Stimulated activated CD4-positive, alpha-beta T cell treated with anti-CD3 and anti-CD28 coated beads, Interleukin-12 subunit alpha, Interleukin-12 subunit beta, amount 100 ng/mL, for 48 hours (primary cell): Measurements from ENCODE around the gene FAT2.

Source experiments
- DNase-seq, 3 donors: peaks; one replicate each; pipeline ENCODE4 v3.0.0-alpha.2; 2020; ENCODE audit warnings: low read depth in 2 of 3, low spot score in 1 of 3

FAT2 gene, protein sequence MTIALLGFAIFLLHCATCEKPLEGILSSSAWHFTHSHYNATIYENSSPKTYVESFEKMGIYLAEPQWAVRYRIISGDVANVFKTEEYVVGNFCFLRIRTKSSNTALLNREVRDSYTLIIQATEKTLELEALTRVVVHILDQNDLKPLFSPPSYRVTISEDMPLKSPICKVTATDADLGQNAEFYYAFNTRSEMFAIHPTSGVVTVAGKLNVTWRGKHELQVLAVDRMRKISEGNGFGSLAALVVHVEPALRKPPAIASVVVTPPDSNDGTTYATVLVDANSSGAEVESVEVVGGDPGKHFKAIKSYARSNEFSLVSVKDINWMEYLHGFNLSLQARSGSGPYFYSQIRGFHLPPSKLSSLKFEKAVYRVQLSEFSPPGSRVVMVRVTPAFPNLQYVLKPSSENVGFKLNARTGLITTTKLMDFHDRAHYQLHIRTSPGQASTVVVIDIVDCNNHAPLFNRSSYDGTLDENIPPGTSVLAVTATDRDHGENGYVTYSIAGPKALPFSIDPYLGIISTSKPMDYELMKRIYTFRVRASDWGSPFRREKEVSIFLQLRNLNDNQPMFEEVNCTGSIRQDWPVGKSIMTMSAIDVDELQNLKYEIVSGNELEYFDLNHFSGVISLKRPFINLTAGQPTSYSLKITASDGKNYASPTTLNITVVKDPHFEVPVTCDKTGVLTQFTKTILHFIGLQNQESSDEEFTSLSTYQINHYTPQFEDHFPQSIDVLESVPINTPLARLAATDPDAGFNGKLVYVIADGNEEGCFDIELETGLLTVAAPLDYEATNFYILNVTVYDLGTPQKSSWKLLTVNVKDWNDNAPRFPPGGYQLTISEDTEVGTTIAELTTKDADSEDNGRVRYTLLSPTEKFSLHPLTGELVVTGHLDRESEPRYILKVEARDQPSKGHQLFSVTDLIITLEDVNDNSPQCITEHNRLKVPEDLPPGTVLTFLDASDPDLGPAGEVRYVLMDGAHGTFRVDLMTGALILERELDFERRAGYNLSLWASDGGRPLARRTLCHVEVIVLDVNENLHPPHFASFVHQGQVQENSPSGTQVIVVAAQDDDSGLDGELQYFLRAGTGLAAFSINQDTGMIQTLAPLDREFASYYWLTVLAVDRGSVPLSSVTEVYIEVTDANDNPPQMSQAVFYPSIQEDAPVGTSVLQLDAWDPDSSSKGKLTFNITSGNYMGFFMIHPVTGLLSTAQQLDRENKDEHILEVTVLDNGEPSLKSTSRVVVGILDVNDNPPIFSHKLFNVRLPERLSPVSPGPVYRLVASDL (N-terminal part only)

DNA sequence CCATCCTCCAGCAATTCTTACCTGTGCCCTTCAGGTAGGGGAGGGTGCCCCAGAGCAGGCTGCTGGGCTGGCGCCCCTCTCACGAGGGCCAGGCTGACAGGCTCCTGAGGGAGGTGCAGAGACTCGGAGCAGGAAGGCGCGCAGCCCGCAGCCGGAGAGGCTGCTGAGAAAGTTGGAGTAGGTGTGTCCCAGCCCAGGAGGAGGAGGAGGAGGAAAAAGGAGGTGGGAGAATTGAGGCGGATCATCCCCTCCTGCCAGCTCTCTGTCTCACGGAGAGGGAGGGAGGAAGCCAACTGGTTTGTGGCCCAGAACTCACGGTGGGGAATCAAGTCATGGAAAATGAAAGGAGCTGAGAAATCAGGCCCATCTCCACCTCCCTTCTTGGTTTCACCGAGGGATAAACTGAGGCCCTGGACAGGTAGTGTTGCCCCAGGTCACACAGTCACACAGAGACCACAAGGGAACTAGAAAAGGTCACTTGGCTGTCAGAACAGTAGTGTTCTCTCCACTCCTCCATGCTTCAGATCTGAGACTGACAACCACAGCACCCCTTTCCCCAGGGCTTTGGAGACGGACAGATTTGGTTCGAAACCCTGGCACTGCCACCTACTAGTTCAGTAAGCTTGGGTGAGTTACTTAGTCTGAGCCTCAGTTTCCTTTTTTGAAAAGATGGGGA lies at the start of gene FAT2:
TSS of gene FAT2 (minus strand) at position 188 of the 676 bp plus-strand sequence. CDS start 22,400 bp downstream, outside the sequence.
- DNase-seq: no peak

DNA sequence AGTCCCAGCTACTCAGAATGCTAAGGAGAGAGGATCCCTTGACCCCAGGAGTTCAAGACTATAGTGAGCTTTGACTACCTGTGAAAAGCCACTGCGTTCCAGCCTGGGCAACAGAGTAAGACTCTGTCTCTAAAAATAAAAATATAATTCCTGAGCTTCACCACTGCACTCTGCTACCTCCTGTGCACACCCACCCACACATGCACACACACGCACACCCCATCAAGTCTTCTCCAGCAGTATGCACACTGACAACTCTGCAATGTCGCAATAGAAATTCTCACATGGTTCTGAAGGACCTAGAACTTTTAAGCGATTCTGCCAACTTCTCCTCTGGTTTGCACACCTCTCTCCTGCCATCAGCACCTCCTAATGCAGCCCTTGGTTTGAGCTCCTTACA lies 47.5 kb upstream of the FAT2 start:
- DNase-seq: no peak

DNA sequence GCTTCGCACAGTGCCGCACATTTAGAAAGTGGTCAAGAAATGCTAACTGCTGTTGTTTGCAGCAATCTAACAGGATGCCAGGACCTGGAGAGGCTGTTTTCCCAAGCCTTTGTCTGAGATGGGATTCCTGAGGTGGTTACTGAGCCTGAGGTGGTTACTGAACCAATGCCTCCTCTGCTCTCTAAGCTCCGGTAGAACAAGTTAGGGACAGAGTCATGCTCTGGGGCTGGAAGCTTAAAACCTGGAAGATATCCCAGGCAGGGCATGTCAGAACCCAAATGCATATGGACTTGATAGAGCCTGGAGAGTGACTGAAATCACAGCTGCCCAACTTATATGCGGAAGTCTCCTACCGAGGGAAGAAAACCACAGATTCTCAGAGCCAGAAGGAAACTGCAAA lies 46.5 kb upstream of the FAT2 start:
- no peak for DNase-seq

DNA sequence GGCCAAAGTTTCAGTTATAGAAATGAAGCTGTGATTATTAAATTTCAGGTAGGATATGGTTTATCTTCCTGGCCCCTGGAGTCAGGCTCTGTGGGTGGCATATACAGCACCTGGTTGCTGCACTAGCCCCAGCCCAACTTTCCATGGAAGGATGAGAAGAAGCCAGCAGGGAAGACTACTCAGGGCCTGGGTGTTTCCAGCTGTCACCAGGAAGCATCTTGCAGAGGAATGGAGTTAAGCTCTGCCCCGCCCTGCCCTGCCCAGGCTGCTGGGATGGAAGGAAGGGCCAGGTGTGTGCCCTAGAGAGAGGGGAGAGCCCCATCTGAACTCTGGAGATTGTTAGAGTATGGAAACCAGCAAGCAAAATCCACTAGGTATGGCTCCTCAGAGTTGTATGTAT lies 42.8 kb upstream of the FAT2 start:
- no peak for DNase-seq

DNA sequence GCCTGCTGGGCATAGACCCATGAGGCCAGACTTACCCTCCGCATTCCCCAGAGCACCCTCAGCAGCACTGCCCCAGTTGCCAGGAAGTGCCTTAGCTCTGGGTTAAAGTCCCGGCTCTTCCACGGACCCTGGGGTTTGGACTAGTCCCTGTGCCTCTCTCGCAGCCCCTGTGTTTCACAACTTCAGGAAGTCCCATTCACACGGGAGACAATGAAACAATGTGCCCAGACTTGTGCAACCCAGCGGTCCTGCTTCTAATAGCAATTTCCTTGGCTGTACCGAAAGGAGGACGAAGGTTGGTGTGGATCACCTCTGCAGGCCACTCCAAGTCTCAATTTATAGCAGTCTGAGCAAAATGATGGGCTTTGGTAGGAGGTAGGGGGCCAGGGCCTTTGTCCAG lies 41.8 kb upstream of the FAT2 start:
- DNase-seq: no peak

DNA sequence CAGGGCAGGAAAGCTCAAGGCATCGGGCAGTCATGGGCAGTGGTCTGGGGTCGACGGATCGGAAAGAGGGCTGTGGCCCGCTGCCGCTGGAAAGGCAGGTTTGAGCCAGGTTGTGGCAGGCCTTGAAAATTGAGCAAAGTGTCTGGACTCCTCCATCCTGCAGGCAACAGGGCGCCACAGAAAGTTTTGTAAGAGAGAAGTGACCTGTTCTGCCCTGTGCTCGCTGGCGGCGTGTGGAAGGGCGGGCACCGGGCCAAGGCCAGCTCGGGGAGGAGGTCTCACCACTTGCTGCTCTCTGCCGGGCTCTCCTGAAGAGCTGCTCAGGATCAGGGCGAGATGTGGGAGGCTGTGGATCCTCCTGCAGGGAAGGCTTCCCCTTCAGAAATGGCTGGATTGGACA lies 41.4 kb upstream of the FAT2 start:
- DNase-seq: no peak

DNA sequence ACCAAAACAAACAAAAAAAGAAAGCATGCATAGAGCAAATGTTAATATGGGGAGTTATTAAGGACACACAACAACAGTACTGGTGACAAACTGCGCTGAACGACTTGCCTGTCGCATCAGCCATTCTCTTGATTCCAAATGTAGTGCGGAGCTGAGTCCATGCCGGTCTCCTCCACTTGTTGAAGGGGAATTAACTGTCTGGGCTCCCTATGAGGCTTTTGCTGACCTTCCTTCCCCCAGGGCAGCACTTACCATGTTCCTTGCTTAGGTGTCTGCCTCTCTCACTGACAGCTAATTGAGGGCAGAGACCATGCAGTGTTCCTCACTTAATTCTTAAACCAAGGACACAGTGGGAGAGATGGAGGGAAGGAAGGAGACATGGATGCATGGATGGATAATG lies 40.8 kb upstream of the FAT2 start:
- no peak for DNase-seq

DNA sequence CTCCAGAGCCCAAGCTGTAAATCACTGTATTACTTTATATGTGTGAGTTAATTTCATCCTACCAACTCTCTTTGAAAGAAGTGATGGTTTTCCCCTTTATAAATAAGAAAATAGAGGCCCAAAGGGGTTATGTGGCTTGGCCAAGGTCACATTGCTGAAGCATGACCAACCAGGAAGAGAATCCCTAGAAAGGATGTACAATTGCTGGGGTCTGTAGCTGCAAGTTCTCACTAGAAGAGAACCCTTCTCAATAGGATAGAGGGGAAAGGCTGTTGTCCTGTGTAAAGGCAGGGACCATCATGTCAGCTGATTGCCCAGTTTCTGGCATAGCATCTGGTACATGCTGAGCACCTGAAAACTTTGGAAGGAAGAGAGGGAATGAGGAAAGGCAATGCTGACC lies 39.0 kb upstream of the FAT2 start:
- no peak for DNase-seq

DNA sequence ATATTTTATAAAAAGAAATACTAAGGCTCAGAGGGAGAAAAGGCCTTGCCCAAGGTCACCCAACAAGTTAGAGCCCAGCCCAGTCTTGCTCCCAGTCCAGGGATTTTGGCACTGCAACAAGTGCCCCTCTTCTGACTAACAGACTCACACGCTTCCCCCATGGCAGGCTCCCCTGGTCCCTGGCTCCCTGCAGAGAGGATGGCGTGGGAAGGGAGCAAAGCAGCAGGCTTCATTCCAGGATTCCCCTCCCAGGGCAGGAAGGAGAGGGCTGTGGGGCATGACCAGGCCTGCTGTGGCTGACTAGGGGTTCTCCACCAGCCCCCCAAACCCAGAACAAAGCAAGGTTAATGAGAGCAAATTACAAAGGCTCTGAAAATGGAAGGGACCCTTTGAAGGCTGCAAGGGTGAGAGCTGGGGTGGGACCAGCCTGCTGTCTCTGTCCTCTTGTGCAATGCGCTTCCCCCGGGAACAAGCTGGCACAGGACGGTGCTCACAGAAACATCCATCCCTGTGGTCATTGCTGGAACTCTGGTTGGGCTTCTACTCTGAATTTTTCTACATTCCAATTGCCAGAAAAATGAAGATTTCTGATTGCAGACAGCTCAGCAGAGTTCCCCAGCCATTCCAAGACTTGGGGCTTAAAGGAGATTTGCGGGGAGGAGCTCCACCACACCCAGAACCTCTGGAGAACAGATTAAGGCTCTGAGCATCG lies 37.1 kb upstream of the FAT2 start:
- no peak for DNase-seq

DNA sequence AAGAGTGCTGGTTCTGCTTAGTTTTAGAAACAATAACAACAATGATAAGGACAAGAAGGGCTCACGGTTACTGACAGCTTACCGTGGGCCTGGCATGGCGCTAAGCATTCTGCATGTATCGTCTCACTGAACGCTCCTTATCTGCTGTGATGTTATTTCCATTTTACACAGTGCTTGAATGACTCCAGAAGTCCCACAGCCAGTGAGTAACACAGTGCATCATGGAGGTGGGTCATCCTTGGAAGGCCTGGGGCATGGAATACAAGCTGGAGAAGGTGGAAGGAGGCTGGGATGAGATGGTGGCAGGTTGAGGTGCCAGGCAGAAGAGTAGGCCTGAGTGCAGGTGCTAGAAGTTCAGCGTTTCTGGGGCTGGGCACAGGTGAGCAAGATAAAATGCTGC lies 36.5 kb upstream of the FAT2 start:
- DNase-seq: no peak

DNA sequence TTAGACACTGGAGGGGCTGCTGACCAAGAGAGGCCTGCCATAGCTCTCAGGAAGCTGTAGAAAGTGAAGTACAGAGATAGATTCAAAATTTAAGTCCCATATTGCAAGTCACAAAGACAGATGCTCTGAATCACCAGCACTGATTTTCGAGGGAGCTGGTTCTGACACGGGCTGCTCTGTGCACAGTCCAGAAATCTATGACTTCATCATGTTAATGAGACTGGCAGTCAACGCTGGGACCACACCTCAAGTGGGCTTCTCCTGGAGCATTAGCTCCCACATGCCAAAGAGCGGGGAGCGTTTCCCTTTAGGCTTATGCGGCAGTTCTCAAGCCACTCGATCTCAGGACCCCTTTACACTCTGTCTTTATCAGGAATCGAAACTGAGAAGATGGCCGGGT lies 34.2 kb upstream of the FAT2 start:
- no peak for DNase-seq

DNA sequence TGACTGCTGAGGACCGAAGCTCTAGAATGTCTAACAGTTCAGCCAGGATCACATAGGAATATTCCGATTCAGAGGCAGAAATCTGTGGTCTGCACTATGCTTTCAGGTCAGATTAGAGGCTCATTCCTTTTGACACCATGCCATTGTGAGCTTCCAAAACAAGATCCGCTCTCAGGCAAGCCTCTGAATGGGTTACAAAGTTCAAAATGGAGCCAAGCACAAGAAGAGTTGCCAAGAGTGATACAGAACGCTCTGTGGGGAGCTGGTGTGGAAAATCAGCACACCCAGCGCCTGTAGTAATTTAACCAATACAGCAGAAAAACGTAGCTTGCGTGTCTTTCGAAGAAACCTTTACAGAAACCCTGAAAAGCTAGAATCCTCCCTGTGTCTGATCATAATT lies 33.3 kb upstream of the FAT2 start:
- no peak for DNase-seq

DNA sequence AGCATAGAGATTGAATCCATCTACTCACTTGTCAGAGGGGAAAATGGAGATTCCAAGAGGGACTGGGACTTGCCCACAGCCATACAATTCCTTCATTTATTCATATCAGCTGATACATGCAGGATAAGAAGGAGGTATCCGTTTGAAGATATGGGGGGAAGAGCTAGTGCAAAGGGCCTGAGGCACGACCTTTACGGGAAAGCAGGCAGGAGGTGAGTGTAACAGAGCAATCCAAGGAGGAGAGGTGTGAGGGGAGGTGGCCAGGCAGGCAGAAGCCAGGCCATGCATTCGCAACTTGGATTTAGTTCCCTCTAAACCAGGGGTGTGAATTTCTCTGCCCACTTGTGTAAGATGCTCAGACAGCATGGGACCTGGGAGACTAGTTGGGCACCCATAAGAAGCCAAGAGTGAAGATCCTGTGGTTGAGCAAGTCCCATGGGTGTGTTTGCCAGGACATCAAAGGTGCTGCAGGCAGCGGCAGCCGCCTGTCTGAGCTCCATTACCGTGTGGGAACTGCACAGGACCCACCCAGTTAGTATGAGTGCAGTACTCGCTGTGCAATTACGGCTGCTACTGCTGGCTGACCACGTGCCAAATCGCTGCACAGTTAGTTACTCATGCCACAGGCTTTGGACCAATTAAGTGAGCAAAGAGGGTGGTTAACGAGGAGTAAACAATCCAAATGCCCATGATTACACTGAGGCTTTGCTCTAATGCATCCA lies 31.4 kb upstream of the FAT2 start:
- no peak for DNase-seq

DNA sequence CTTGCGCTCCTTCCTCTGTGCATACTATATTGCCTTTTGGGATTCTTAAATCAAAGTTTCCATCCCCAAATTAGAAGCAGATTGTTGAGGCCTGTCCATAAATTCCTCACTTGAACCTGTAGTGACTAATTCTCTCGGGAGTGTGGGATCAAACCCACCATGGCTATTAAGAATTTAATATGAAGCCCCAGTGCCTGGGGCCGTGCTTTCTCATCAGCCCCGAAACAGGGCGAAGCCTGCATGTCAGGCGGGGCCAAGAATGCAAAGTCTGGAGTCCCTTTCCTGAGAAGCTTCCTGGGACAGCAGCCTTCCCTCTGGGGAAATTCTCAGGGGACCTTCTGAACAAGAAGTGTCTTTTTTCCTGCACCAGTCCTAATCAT lies 29.3 kb upstream of the FAT2 start:
- no peak for DNase-seq

DNA sequence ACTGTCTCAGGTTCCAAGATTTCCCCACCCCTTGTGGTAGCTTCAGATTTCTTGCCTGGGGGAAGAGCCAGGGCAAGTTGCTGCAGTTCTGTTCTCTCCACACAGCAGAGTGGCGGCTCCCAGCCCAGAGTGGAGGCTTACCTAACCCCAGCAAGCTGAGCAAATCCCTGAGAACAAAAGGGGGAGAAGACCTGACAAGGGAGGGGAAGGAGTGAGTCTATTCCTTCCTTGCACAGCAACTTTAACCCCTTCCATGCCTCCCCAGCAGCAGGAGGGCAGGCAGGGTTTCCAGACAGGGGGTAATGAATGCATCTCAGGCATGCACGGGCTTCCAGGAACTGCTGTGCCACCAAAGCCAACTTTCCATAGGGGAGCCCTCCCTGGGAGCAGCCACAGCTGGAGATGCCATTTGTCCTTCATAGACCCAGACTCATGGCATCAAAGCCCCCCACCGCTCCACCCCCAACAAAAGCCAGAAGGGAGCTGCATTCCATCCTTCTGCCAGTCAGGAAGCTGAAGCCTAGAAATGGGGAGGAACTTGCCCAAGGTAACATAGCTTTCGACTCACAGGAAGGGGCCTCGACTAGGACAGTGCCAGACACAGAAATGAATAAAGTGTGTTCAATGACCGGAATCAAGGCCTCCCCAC lies 28.8 kb upstream of the FAT2 start:
- DNase-seq: no peak

DNA sequence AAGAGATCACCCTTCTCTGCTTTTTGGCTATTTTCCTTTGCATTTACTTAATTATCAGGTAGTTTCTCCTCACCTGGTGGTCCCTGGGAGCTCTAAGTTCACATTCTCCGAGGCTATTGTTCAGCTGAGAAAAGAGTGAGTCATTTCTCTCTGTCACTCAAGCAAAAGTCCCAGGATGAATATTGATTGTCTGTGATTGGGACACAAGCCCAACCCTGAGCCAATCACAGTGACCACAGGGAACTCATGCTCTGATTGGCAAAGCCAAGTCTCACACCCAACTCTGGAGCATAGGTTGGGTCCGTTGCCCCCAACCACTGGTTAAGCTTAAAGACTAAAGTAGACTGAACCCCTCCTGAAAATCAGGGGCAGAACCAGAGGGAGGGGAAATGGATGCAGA lies 27.8 kb upstream of the FAT2 start:
- no peak for DNase-seq

DNA sequence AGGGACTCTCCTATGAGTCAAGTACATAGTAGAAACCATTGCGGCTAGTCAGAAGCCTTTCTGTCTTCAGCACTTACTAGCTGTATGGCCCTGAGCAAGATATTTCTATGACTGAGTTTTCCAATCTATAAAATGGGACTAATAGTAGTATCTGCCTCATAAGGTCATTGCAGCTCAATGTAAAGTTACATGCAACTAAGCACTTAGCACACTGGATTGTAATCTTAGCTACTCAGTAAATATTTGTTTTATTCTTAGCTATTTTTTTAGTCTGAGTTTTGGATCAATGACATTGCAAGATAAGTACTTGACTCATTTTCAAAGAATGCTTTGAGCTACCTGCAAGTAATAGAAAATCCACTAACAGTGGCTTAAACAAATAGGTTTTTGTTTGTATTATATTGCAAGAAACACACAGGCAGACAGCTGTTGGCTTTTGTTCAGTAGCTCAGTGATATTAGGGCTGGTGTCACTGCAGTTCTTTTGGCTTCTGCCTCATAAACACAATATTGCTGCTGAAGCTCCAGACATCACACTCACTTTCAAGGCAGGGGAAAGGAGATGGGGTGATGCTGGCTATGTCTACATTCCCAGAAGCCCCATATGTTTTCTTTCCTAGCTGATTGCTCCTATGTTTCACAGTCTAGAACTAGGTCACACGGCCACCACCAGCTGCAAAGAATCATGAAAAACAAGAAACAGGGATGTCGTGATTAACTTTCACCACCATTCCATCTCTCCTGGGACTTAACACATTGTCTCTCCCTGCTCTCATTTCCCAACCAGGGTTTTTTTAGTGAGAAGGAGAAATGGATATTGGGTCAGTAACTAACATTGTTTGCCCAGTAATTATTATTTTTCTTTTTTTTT lies 26.9 kb upstream of the FAT2 start:
- DNase-seq: no peak

DNA sequence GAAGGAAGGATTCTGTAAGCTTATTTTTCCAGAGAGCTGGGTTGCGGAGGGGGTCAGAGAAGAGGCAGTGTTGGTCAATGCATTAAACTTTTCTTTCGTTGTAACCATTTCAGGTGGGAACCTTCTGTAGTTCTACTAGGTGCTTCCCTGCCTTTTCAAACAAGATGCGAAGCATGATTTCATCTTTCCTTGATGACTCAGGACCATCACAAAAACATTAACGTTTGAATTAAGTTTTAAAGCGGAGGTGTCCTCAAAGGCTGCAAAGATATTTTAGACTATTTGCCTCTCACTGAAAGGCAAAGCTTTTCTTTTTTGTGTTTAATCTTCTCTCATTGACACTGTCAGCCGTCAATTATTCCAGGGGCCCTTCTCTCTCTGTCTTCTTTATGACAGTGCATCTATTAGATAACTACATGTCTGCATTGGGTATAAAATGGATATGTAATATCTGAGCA lies 26.3 kb upstream of the FAT2 start:
- DNase-seq: no peak
